MCF 10A (cell line): ENCODE data around the gene GSDMA. TPM values are rescaled to one million over a fixed set of nuclear protein-coding genes. Genes with fewer than 3 reads are reported as not detected.

Experiments used
- BruUV-seq: library from RNA; stranded (reverse); fragments of 400-500 nt; replicated peaks from 2 replicates; lab custom pipeline; 2021; lab: Mats Ljungman, UMichigan
- CTCF ChIA-PET: fragments of 300-600 bp; sonication (Branson Sonifier 250); formaldehyde crosslinking; extraction: SDS; loops from one replicate; lab custom pipeline; 2021; ENCODE audit warnings: antibody characterized with exemption, inconsistent platforms; lab: Yijun Ruan, JAX
- POLR2A ChIA-PET: fragments of 300-600, 350-650 bp; sonication (Branson Sonifier 250); formaldehyde crosslinking; extraction: SDS; loops from one replicate; lab custom pipeline; 2020; ENCODE audit warnings: antibody characterized with exemption, inconsistent platforms; lab: Yijun Ruan, JAX
- DNase-seq: peaks from one replicate; pipeline ENCODE4 v3.0.0-alpha.2; 2018; ENCODE audit not compliant: unreplicated experiment
- H3K27ac Mint-ChIP-seq: one replicate; pipeline ENCODE4 v1.8.0; 2022; ENCODE audit warnings: mild to moderate bottlenecking, low read depth, mixed read lengths; ENCODE audit not compliant: unreplicated experiment
- H3K27me3 Mint-ChIP-seq: one replicate; pipeline ENCODE4 v1.8.0; 2022; ENCODE audit warnings: mixed read lengths; ENCODE audit not compliant: insufficient read depth, unreplicated experiment
- H3K36me3 Mint-ChIP-seq: one replicate; pipeline ENCODE4 v1.8.0; 2022; ENCODE audit warnings: mild to moderate bottlenecking, moderate library complexity, mixed read lengths; ENCODE audit not compliant: insufficient read depth, unreplicated experiment
- H3K4me1 Mint-ChIP-seq: one replicate; pipeline ENCODE4 v1.8.0; 2022; ENCODE audit warnings: mixed read lengths; ENCODE audit not compliant: insufficient read depth, unreplicated experiment
- H3K4me3 Mint-ChIP-seq: one replicate; pipeline ENCODE4 v1.8.0; 2022; ENCODE audit warnings: mild to moderate bottlenecking, moderate library complexity, mixed read lengths; ENCODE audit not compliant: unreplicated experiment
- H3K9me3 Mint-ChIP-seq: one replicate; pipeline ENCODE4 v1.8.0; 2022; ENCODE audit warnings: mixed read lengths; ENCODE audit not compliant: unreplicated experiment
- intact Hi-C: fragments of 100-400 bp; cut with micrococcal nuclease; formaldehyde crosslinking; loops from 2 replicates; pipeline ENCODE4 v1.14.1; 2022
- total RNA-seq: library from RNA; stranded (reverse); gene quantifications from 2 replicates; pipeline ENCODE4 v1.2.3, GENCODE V29; 2022
- TF ChIP-seq, protein P1 (sequence below): fragments of 200-600 bp; IDR thresholded peaks from one replicate; pipeline ENCODE4 v1.8.0; 2022; ENCODE audit warnings: antibody characterized with exemption, mild to moderate bottlenecking; ENCODE audit not compliant: unreplicated experiment

Gene GSDMA
- total RNA-seq, 1 experiment from 2014 or later = 0.77 TPM

DNA sequence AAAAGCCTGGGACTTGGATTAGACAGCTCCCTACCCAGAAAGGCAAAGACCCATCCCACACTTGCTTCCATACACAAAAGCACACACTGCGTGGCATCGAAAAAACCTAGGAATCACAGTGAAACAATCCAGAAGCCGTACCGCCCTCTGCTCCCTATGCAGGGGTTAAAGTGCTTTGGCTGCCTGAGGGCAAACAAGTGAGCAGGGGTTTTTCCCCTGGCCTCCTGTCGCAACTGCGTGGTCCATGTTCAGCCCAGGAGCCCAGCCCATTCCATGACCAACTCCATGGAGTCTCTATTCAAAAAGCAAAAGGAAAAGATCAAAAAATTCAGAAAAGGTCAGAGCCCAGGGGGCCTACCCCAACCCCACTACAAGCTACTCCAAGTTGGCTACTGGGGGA lies 40.8 kb upstream of the GSDMA start:
- BruUV-seq = no TSS peak
- intact Hi-C loops = no loop called here
- Mint-ChIP-seq H3K4me1 (peaks cover 6% of the 10 kb centered on the region), H3K27ac (no peak overlapping the region), H3K27me3 (no peaks in the 10 kb centered on the region), H3K36me3 (peaks cover 7% of the 10 kb centered on the region), H3K9me3 (no peaks in the 10 kb centered on the region), H3K4me3 (no peak overlapping the region)
- ChIA-PET POLR2A (interaction anchor here (0.6 to 0.7 kb wide), 2 partner anchors 11 to 509 kb away, joined by 3 to 4 read pairs; no protein-coding TSS in a partner anchor), CTCF (interaction anchor here (1.0 kb wide), 1 partner anchor 168 kb away, joined by 4 read pairs; no protein-coding TSS in a partner anchor)
- TF ChIP-seq, protein P1, sequence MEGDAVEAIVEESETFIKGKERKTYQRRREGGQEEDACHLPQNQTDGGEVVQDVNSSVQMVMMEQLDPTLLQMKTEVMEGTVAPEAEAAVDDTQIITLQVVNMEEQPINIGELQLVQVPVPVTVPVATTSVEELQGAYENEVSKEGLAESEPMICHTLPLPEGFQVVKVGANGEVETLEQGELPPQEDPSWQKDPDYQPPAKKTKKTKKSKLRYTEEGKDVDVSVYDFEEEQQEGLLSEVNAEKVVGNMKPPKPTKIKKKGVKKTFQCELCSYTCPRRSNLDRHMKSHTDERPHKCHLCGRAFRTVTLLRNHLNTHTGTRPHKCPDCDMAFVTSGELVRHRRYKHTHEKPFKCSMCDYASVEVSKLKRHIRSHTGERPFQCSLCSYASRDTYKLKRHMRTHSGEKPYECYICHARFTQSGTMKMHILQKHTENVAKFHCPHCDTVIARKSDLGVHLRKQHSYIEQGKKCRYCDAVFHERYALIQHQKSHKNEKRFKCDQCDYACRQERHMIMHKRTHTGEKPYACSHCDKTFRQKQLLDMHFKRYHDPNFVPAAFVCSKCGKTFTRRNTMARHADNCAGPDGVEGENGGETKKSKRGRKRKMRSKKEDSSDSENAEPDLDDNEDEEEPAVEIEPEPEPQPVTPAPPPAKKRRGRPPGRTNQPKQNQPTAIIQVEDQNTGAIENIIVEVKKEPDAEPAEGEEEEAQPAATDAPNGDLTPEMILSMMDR = no peak
- no peak for DNase-seq

DNA sequence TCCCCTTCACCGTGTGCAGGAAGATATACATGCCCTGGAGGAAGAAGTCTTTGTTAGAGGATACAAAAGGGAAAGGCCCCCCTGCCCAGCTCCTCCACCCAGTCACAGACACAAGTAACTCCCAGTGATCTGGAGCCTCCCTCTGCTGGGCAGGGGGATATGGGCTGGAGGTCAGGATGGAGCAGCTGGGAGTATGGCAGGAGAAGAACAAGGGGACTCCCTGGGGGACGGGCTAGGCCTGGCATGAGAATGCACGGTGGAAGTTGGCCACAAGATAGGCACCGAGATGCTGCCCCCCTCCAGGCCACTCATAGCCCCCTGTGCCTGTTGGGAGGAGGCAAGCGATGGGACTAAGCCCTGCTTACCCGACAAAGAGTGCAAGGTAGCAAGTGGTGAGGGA lies 39.6 kb upstream of the GSDMA start:
- Mint-ChIP-seq H3K27me3 (no peaks in the 10 kb centered on the region), H3K4me1 (peaks cover 6% of the 10 kb centered on the region), H3K36me3 (peaks cover 7% of the 10 kb centered on the region), H3K4me3 (no peak overlapping the region), H3K27ac (no peak overlapping the region), H3K9me3 (no peaks in the 10 kb centered on the region)
- no peak for DNase-seq
- no TSS peak for BruUV-seq
- TF ChIP-seq, protein P1 = no peak
- intact Hi-C loops = no loop called here
- CTCF ChIA-PET = no interaction called here
- POLR2A ChIA-PET = no interaction called here

DNA sequence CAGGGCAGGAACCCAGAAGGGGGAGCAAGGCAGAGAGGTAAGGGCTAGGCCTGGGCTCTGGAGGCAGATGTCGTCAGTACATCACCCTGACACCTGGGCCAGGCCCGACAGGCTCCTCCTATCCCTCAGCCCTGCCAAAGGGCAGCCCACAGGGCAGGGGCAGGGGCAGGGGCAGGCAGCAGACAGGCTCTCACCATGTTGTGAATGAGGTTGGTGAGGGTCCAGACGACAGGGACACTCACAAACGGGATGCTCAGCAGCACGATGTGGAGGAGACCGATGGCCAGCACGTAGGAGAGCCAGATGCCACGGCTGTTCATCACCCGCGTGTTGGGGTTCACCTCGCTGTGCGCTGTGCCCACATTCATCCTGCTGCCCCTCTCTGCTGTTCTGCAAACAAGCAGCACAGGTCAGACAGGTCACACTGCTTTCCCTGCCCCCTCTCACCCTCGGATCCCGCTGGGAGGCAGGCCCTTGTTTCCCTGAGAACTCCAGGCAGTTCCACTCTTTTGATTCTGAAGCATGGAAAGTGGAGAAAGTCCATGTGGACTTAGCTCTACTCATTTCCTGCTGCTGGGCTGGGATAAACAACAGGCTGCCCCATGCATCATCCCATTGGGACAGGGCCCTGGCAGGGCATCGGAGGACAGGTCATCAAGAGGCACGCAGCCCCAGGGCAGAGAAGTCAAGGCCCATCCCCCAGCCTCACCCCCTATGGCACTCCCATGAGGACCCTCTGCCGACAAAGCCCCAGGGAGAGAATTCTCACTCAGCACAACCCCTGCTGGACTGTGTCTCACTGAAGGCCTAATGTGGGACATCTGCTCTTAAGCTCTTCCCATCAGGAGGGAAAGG lies 38.7 kb upstream of the GSDMA start:
- DNase-seq = no peak
- intact Hi-C loops = no loop called here
- TF ChIP-seq, protein P1 = no peak
- H3K27me3 Mint-ChIP-seq = no peaks in the 10 kb centered on the region
- CTCF ChIA-PET = interaction anchor here (0.6 kb wide), 1 partner anchor 892 kb away, joined by 3 read pairs; no protein-coding TSS in a partner anchor
- H3K27ac Mint-ChIP-seq = no peak overlapping the region
- no peaks in the 10 kb centered on the region for H3K9me3 Mint-ChIP-seq
- H3K4me1 Mint-ChIP-seq = peaks cover 9% of the 10 kb centered on the region
- H3K36me3 Mint-ChIP-seq = peaks cover 7% of the 10 kb centered on the region
- BruUV-seq = no TSS peak
- no peak overlapping the region for H3K4me3 Mint-ChIP-seq
- POLR2A ChIA-PET = no interaction called here

DNA sequence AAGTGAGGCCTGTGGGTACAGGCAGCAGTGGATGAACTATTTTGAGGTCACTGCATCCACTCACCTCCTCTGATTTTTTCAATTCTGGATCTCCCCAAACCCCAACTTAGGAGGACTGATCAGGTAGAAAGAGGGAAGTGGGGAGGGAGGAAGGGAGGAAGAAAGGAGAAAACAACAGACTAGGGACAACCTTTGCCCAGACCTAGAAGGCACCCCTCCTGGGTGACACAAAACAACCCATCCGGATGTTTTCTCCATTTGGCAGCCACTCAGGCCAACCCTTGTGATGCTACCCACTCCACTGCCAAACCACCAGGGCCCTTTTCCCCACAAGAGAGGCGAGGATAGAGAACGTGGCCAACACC lies 38.1 kb upstream of the GSDMA start:
- ChIA-PET POLR2A (no interaction called here), CTCF (interaction anchor here (0.6 kb wide), 1 partner anchor 893 kb away, joined by 3 read pairs; no protein-coding TSS in a partner anchor)
- no peak for DNase-seq
- TF ChIP-seq, protein P1 = no peak
- no TSS peak for BruUV-seq
- Mint-ChIP-seq H3K4me1 (peaks cover 15% of the 10 kb centered on the region), H3K27ac (no peak overlapping the region), H3K27me3 (no peaks in the 10 kb centered on the region), H3K9me3 (no peaks in the 10 kb centered on the region), H3K36me3 (peaks cover 7% of the 10 kb centered on the region), H3K4me3 (no peak overlapping the region)
- intact Hi-C loops = no loop called here
